H1 (cell line): ENCODE results near the gene PARD3. TPM values are rescaled to one million over a fixed set of nuclear protein-coding genes. Genes with fewer than 3 reads are reported as not detected.

Experiments used
- CTCF ChIA-PET: fragments of 300-600 bp; sonication (Branson Sonifier 250); formaldehyde crosslinking; loops from one replicate; lab custom pipeline; 2021; ENCODE audit not compliant: partially characterized antibody; lab: Charles Lee
- POLR2A ChIA-PET: fragments of 300-600 bp; sonication (Branson Sonifier 250); formaldehyde crosslinking; loops from one replicate; lab custom pipeline; 2021; ENCODE audit warnings: inconsistent platforms; ENCODE audit not compliant: partially characterized antibody; lab: Charles Lee
- DNase-seq, 2 experiments: peaks; one replicate each; pipeline versions ENCODE4 v3.0.0 to v3.0.0-alpha.2; 2010 to 2022; ENCODE audit warnings: low spot score in 2 of 2, low read depth in 1 of 2, mixed read lengths in 1 of 2
- FAIRE-seq: peaks from 2 replicates; lab custom pipeline; 2011; peaks lifted over from hg19 to GRCh38; lab: Jason Lieb, UNC
- H2AFZ ChIP-seq: 2 replicates; pipeline ENCODE4 v1.8.1; 2012; ENCODE audit warnings: low read length, inconsistent platforms
- H2AK5ac ChIP-seq: 2 replicates; pipeline ENCODE4 v1.6.1; 2013; ENCODE audit warnings: low read depth, low read length
- H2BK120ac ChIP-seq: replicated peaks from 2 replicates; pipeline ENCODE3; 2013; ENCODE audit warnings: low read depth, low read length, inconsistent platforms
- H2BK12ac ChIP-seq: 2 replicates; pipeline ENCODE4 v1.6.1; 2013; ENCODE audit warnings: low read depth, low read length
- H2BK15ac ChIP-seq: 2 replicates; pipeline ENCODE4 v1.6.1; 2013; ENCODE audit warnings: low read length
- H2BK20ac ChIP-seq: 2 replicates; pipeline ENCODE4 v1.6.1; 2013; ENCODE audit warnings: low read length
- H2BK5ac ChIP-seq: 2 replicates; pipeline ENCODE4 v1.6.1; 2013; ENCODE audit warnings: low read depth, low read length
- H3K14ac ChIP-seq: 2 replicates; pipeline ENCODE4 v1.6.1; 2013; ENCODE audit warnings: inconsistent platforms; ENCODE audit not compliant: insufficient read length
- H3K18ac ChIP-seq: 2 replicates; pipeline ENCODE4 v1.6.1; 2013; ENCODE audit warnings: low read length; ENCODE audit errors: extremely low read depth
- H3K23ac ChIP-seq: 2 replicates; pipeline ENCODE4 v1.6.1; 2013; ENCODE audit warnings: inconsistent platforms; ENCODE audit not compliant: insufficient read length
- H3K23me2 ChIP-seq: 2 replicates; pipeline ENCODE4 v1.6.1; 2013; ENCODE audit warnings: low read depth, low read length
- H3K27ac ChIP-seq: 2 replicates; pipeline ENCODE4 v1.6.1; 2011; ENCODE audit warnings: low read depth, low read length, inconsistent platforms
- H3K27me3 ChIP-seq, 4 experiments: replicated peaks in 1 of 4; 1 replicate in 1 of 4; 2 replicates in 3 of 4; pipeline versions ENCODE4 v1.6.1 to v1.8.1; 2011 to 2013; ENCODE audit warnings: low read length in 3 of 4, mild to moderate bottlenecking in 3 of 4, inconsistent platforms in 2 of 4, mixed read lengths in 2 of 4, moderate library complexity in 1 of 4; ENCODE audit not compliant: control insufficient read depth in 3 of 4, insufficient read depth in 3 of 4; ENCODE audit errors: extremely low read depth in 1 of 4
- H3K36me3 ChIP-seq, 4 experiments: 2 replicates each; pipeline versions ENCODE4 v1.6.1 to v1.8.1; 2011 to 2013; ENCODE audit warnings: mild to moderate bottlenecking in 4 of 4, low read length in 3 of 4, moderate library complexity in 2 of 4, control low read depth in 1 of 4, inconsistent platforms in 1 of 4; ENCODE audit not compliant: insufficient read depth in 4 of 4, control insufficient read depth in 2 of 4
- H3K4ac ChIP-seq: replicated peaks from 2 replicates; pipeline ENCODE3; 2013; ENCODE audit warnings: low read length, low read depth, mixed read lengths, inconsistent platforms; ENCODE audit not compliant: insufficient read length
- H3K4me1 ChIP-seq, 4 experiments: replicated peaks in 1 of 4; 1 replicate in 1 of 4; 2 replicates in 3 of 4; pipeline versions ENCODE4 v1.6.1 to v1.8.1; 2011 to 2013; ENCODE audit warnings: low read length in 3 of 4, inconsistent platforms in 2 of 4, mixed read lengths in 1 of 4; ENCODE audit not compliant: insufficient read depth in 4 of 4, control insufficient read depth in 3 of 4
- H3K4me2 ChIP-seq, 2 experiments: 2 replicates each; pipeline versions ENCODE4 v1.6.1 to v1.8.1; 2011 to 2013; ENCODE audit warnings: low read depth in 2 of 2, low read length in 2 of 2, control low read depth in 1 of 2, inconsistent platforms in 1 of 2, mild to moderate bottlenecking in 1 of 2; ENCODE audit not compliant: insufficient read depth in 1 of 2
- H3K4me3 ChIP-seq, 4 experiments: fragments of 200-600, 300-600 bp in 1 of 4; sonication (generic), shearing (Covaris generic), sonication (Bioruptor Twin) in 1 of 4; 2 replicates each; pipeline versions ENCODE4 v1.5.1 to v1.8.1; 2011 to 2016; ENCODE audit warnings: low read length in 4 of 4, low read depth in 3 of 4, control low read depth in 2 of 4, inconsistent platforms in 2 of 4, mild to moderate bottlenecking in 2 of 4, mixed read lengths in 1 of 4, moderate library complexity in 1 of 4; ENCODE audit not compliant: insufficient read depth in 2 of 4; ENCODE audit errors: extremely low read depth in 1 of 4
- H3K56ac ChIP-seq: replicated peaks from 2 replicates; pipeline ENCODE3; 2013; ENCODE audit warnings: low read depth, mild to moderate bottlenecking, mixed read lengths, low read length, inconsistent platforms; ENCODE audit not compliant: insufficient read length
- H3K79me1 ChIP-seq: 2 replicates; pipeline ENCODE4 v1.6.1; 2013; ENCODE audit warnings: low read depth, low read length, control low read depth
- H3K79me2 ChIP-seq, 2 experiments: 2 replicates each; pipeline versions ENCODE4 v1.6.1 to v1.8.1; 2012 to 2013; ENCODE audit warnings: low read length in 2 of 2, mild to moderate bottlenecking in 2 of 2, inconsistent platforms in 1 of 2; ENCODE audit not compliant: insufficient read depth in 2 of 2, control insufficient read depth in 1 of 2
- H3K9ac ChIP-seq, 4 experiments: replicated peaks in 1 of 4; 1 replicate in 1 of 4; 2 replicates in 3 of 4; pipeline versions ENCODE4 v1.6.1 to v1.8.1; 2011 to 2013; ENCODE audit warnings: low read depth in 3 of 4, low read length in 3 of 4, control low read depth in 2 of 4, mild to moderate bottlenecking in 2 of 4, moderate library complexity in 2 of 4, inconsistent platforms in 1 of 4; ENCODE audit errors: extremely low read depth in 1 of 4
- H3K9me3 ChIP-seq, 2 experiments: 2 replicates each; pipeline versions ENCODE4 v1.6.1 to v1.8.1; 2012 to 2013; ENCODE audit warnings: mild to moderate bottlenecking in 2 of 2, moderate library complexity in 2 of 2, control low read depth in 1 of 2, inconsistent platforms in 1 of 2, low read depth in 1 of 2, low read length in 1 of 2, mixed read lengths in 1 of 2; ENCODE audit not compliant: insufficient read depth in 2 of 2
- H4K20me1 ChIP-seq, 2 experiments: replicated peaks in 1 of 2; 2 replicates each; pipeline versions ENCODE3 to v1.8.1; 2011 to 2013; ENCODE audit warnings: inconsistent platforms in 2 of 2, low read length in 2 of 2, mild to moderate bottlenecking in 1 of 2; ENCODE audit not compliant: insufficient read depth in 2 of 2, control insufficient read depth in 1 of 2
- H4K5ac ChIP-seq: 2 replicates; pipeline ENCODE4 v1.6.1; 2013; ENCODE audit warnings: low read length, low read depth, mixed read lengths, inconsistent platforms; ENCODE audit not compliant: insufficient read length
- H4K8ac ChIP-seq: 2 replicates; pipeline ENCODE4 v1.8.0; 2013; ENCODE audit warnings: mild to moderate bottlenecking, moderate library complexity, low read length, inconsistent platforms; ENCODE audit not compliant: insufficient read depth; ENCODE audit errors: extremely low read depth
- H4K91ac ChIP-seq: replicated peaks from 2 replicates; pipeline ENCODE3; 2013; ENCODE audit warnings: low read length, mixed read lengths, inconsistent platforms; ENCODE audit not compliant: insufficient read length
- BCL11A ChIP-seq, 2 experiments: IDR thresholded peaks; one replicate each; pipeline ENCODE4 v1.6.1; 2011; ENCODE audit warnings: low read depth in 2 of 2, low read length in 2 of 2, mild to moderate bottlenecking in 2 of 2
- EGR1 ChIP-seq: IDR thresholded peaks from 2 replicates; pipeline ENCODE4 v1.6.1; 2011; ENCODE audit warnings: low read depth, low read length, borderline replicate concordance
- EZH2 ChIP-seq: fragments of 200-600 bp; sonication (generic); IDR thresholded peaks from 2 replicates; pipeline ENCODE4 v1.7.1; 2012; ENCODE audit warnings: low read depth, mild to moderate bottlenecking, moderate library complexity, low read length, inconsistent platforms; ENCODE audit not compliant: severe bottlenecking
- GABPA ChIP-seq: IDR thresholded peaks from 2 replicates; pipeline ENCODE4 v1.6.1; 2011; ENCODE audit warnings: mild to moderate bottlenecking, low read length, moderate library complexity, borderline replicate concordance; ENCODE audit not compliant: insufficient read depth
- NRF1 ChIP-seq: IDR thresholded peaks from 2 replicates; pipeline ENCODE4 v1.6.1; 2011; ENCODE audit warnings: mild to moderate bottlenecking, low read depth, low read length, improper control_type of control experiment
- PHF8 ChIP-seq: fragments of 200-600 bp; sonication (generic); conservative IDR thresholded peaks from 2 replicates; pipeline ENCODE4 v1.7.1; 2012; ENCODE audit warnings: low read depth, mild to moderate bottlenecking, inconsistent platforms, low read length, moderate library complexity
- POU5F1 ChIP-seq: IDR thresholded peaks from 2 replicates; pipeline ENCODE4 v1.6.1; 2011; ENCODE audit warnings: low read depth, mild to moderate bottlenecking, low read length, moderate library complexity
- RBBP5 ChIP-seq: IDR thresholded peaks from 2 replicates; pipeline ENCODE4 v1.7.1; 2012; ENCODE audit warnings: low read depth, mild to moderate bottlenecking, inconsistent platforms, low read length, moderate library complexity, borderline replicate concordance
- SIRT6 ChIP-seq: IDR thresholded peaks from one replicate; pipeline ENCODE4 v1.7.1; 2012; ENCODE audit warnings: low read length, inconsistent platforms
- SIX5 ChIP-seq: IDR thresholded peaks from 2 replicates; pipeline ENCODE4 v1.6.1; 2011; ENCODE audit warnings: mild to moderate bottlenecking, low read depth, low read length
- SP4 ChIP-seq: IDR thresholded peaks from 2 replicates; pipeline ENCODE4 v1.6.1; 2012; ENCODE audit warnings: low read length, inconsistent platforms
- SRF ChIP-seq: IDR thresholded peaks from 2 replicates; pipeline ENCODE4 v1.6.1; 2011; ENCODE audit warnings: mild to moderate bottlenecking, low read depth, low read length, moderate library complexity
- TCF12 ChIP-seq: IDR thresholded peaks from 2 replicates; pipeline ENCODE4 v1.6.1; 2011; ENCODE audit warnings: low read depth, mild to moderate bottlenecking, low read length
- YY1 ChIP-seq: IDR thresholded peaks from 2 replicates; pipeline ENCODE4 v1.6.1; 2011; ENCODE audit warnings: low read depth, mild to moderate bottlenecking, low read length
- ZNF274 ChIP-seq: IDR thresholded peaks from 2 replicates; pipeline ENCODE4 v1.7.0; 2012; ENCODE audit warnings: low read length, borderline replicate concordance; ENCODE audit errors: extremely low read depth
- WGBS, 2 experiments: shearing (Covaris generic) in 1 of 2; methylation state at CpG; one replicate each; pipeline versions ENCODE4 v1.1.6 to v1.1.7; 2013 to 2015; ENCODE audit warnings: low lambda C conversion rate in 2 of 2, mixed read lengths in 2 of 2, inconsistent platforms in 1 of 2, low coverage in 1 of 2, missing lambda C conversion rate in 1 of 2; ENCODE audit not compliant: insufficient replicate concordance in 2 of 2, insufficient coverage in 1 of 2, insufficient read length in 1 of 2; ENCODE audit errors: extremely low coverage in 1 of 2, missing lambda C conversion rate in 1 of 2; 5-methylcytosine and 5-hydroxymethylcytosine counted together
- polyA plus RNA-seq, 7 experiments: library from polyadenylated mRNA; depleted of rRNA in 3 of 7; stranded (reverse) in 5 of 7; unstranded in 2 of 7; fragments of >200 nt in 5 of 7; fragments of 200-250 nt in 2 of 7; gene quantifications; 1 replicate in 5 of 7; 2 replicates in 1 of 7; 4 replicates in 1 of 7; pipeline versions ENCODE4 v1.2.1 to v1.2.3, GENCODE V29; 2011 to 2013; ENCODE audit warnings: missing spikeins in 2 of 7, mixed read lengths in 2 of 7
- total RNA-seq: library from RNA; stranded (reverse); fragmentation: NEBNext Ultra II Directional; extraction: Animal tissue kit (Norgen Biotek cat#: 25700); gene quantifications from 2 replicates; pipeline ENCODE4 v1.2.1, GENCODE V29; 2021

PARD3 gene
- total and polyA plus RNA-seq, 2 of the 8 experiments (the other 6 are each of a cell fraction or from before 2014, with no cell fraction given): 19.7 to 49.1 TPM

- no peak overlapping the region for H2AFZ ChIP-seq
- H2BK20ac ChIP-seq: no peak overlapping the region
- H3K56ac ChIP-seq: no peak overlapping the region
- no peak overlapping the region for H2AK5ac ChIP-seq
- no peak overlapping the region for H3K18ac ChIP-seq
- no peak overlapping the region for H3K4me2 ChIP-seq
- no peak overlapping the region for H2BK120ac ChIP-seq
- no peaks in the 10 kb centered on the region for H3K23me2 ChIP-seq
- no peak overlapping the region for H4K8ac ChIP-seq
- no peak overlapping the region for H2BK15ac ChIP-seq
- H3K4me3 ChIP-seq: no peak overlapping the region
- H3K79me2 ChIP-seq: no peaks in the 10 kb centered on the region
- ChIA-PET POLR2A (no interaction called here), CTCF (no interaction called here)
- H3K36me3 ChIP-seq: no peaks in the 10 kb centered on the region
- H3K27me3 ChIP-seq: no peaks in the 10 kb centered on the region
- H4K20me1 ChIP-seq: no peaks in the 10 kb centered on the region
- H3K14ac ChIP-seq: no peak overlapping the region
- H2BK5ac ChIP-seq: no peak overlapping the region
- no peak overlapping the region for H2BK12ac ChIP-seq
- FAIRE-seq (no peak), DNase-seq (no peak)
- H3K9me3 ChIP-seq: no peaks in the 10 kb centered on the region
- H3K4ac ChIP-seq: no peak overlapping the region
- H3K27ac ChIP-seq: no peak overlapping the region
- no peak overlapping the region for H4K5ac ChIP-seq
- WGBS, 2 experiments: 87% methylated on average over 4 of the region's 4 CpGs; no CpG with 5 or more reads in 1 of the 2 experiments
- no peaks in the 10 kb centered on the region; a peak in 1 of 7 replicates for H3K4me1 ChIP-seq
- H3K9ac ChIP-seq: no peak overlapping the region
- no peak overlapping the region for H4K91ac ChIP-seq
- H3K79me1 ChIP-seq: no peaks in the 10 kb centered on the region
- no peak overlapping the region for H3K23ac ChIP-seq
- TF ChIP-seq SIRT6: no peak
- TF ChIP-seq EGR1: no peak
- TF ChIP-seq NRF1: no peak
- no peak for TF ChIP-seq SP4
- TF ChIP-seq YY1: no peak
- TF ChIP-seq TCF12: no peak
- no peak for TF ChIP-seq SIX5
- no peak for TF ChIP-seq SRF
- TF ChIP-seq POU5F1: no peak
- TF ChIP-seq GABPA: no peak
- TF ChIP-seq BCL11A (IDR thresholded peaks at IDR 0.05; ENCODE audit: low read depth in 2 of 2, low read length in 2 of 2): no peak
- TF ChIP-seq PHF8: no peak
- TF ChIP-seq EZH2: no peak
- TF ChIP-seq ZNF274: no peak
- TF ChIP-seq RBBP5: no peak
These were observed 667.3 kb downstream of the PARD3 start for GRCh38 chr10:34147641-34148304.
